Measurements from ENCODE around the gene ACMSD.
"Not testable (repeated sequence)": the region's sequence is repeated elsewhere in the genome, so short reads cannot be mapped to it uniquely, and the experiment has no call there.

ACMSD gene

DNA sequence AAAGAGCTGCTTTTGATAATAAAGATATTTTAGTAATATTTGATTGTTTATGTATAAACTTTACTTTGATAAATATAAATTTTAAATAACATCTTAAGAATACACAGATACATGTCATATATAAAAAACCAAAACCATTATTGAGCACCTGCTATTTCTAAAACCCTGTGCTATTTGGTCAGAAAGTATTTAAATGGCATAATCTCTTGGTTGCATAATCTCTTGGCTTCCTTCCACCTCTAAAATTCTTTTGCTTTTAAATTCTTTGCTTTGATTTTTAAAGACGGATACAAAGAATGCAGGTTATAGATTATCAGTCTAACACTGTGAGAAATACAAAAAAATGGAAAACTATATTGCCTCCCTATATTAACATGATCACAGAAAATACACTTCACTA lies 36.9 kb downstream of the ACMSD start:
- Histone ChIP-seq H3K36me3 (ENCODE audit: insufficient read depth, low read length) (no peaks in the 10 kb centered on the region), H3K4me2 (ENCODE audit: low read length) (no peak overlapping the region), H3K4me1 (ENCODE audit: control insufficient read depth, insufficient read depth, low read length) (no peaks in the 10 kb centered on the region)

GRCh38 chr2:134882773-134883172 lies 44.4 kb downstream of the ACMSD start:
- Histone ChIP-seq H3K36me3 (ENCODE audit: insufficient read depth, low read length) (no peaks in the 10 kb centered on the region), H3K27me3 (ENCODE audit: control insufficient read depth, insufficient read depth, low read length) (no peaks in the 10 kb centered on the region), H3K4me3 (ENCODE audit: low read length) (no peak overlapping the region), H3K9ac (ENCODE audit: low read depth, low read length) (no peak overlapping the region), H3K4me2 (ENCODE audit: low read length) (no peak overlapping the region), H3K9me3 (replicated peaks; ENCODE audit: low read length) (no peaks in the 10 kb centered on the region), H3K4me1 (ENCODE audit: control insufficient read depth, insufficient read depth, low read length) (no peaks in the 10 kb centered on the region)

More for the DNA sequence above, 36.9 kb downstream of the ACMSD start:
- H3K9me3 ChIP-seq (replicated peaks; ENCODE audit: low read length), result no peaks in the 10 kb centered on the region
- no peaks in the 10 kb centered on the region for H3K27me3 ChIP-seq (ENCODE audit: control insufficient read depth, insufficient read depth, low read length)
- H3K4me3 ChIP-seq (ENCODE audit: low read length), result no peak overlapping the region
- H3K9ac ChIP-seq (ENCODE audit: low read depth, low read length), result no peak overlapping the region

GRCh38 chr2:134883552-134884293 lies 45.3 kb downstream of the ACMSD start:
- Histone ChIP-seq H3K9me3 (replicated peaks; ENCODE audit: low read length) (no peaks in the 10 kb centered on the region), H3K27me3 (ENCODE audit: control insufficient read depth, insufficient read depth, low read length) (no peaks in the 10 kb centered on the region), H3K4me1 (ENCODE audit: control insufficient read depth, insufficient read depth, low read length) (no peaks in the 10 kb centered on the region), H3K36me3 (ENCODE audit: insufficient read depth, low read length) (no peaks in the 10 kb centered on the region), H3K9ac (ENCODE audit: low read depth, low read length) (no peak overlapping the region), H3K4me3 (ENCODE audit: low read length) (no peak overlapping the region), H3K4me2 (ENCODE audit: low read length) (no peak overlapping the region)

- Histone ChIP-seq H3K36me3 (ENCODE audit: insufficient read depth, low read length) (no peaks in the 10 kb centered on the region), H3K4me2 (ENCODE audit: low read length) (no peak overlapping the region), H3K9me3 (replicated peaks; ENCODE audit: low read length) (no peaks in the 10 kb centered on the region), H3K27me3 (ENCODE audit: control insufficient read depth, insufficient read depth, low read length) (no peaks in the 10 kb centered on the region), H3K4me1 (ENCODE audit: control insufficient read depth, insufficient read depth, low read length) (no peaks in the 10 kb centered on the region), H3K9ac (ENCODE audit: low read depth, low read length) (no peak overlapping the region), H3K4me3 (ENCODE audit: low read length) (no peak overlapping the region)
These were observed 46.0 kb downstream of the ACMSD start for GRCh38 chr2:134884435-134884834.

GRCh38 chr2:134892282-134893035 lies 54.0 kb downstream of the ACMSD start:
- Histone ChIP-seq H3K4me2 (ENCODE audit: low read length) (no peak overlapping the region), H3K4me1 (ENCODE audit: control insufficient read depth, insufficient read depth, low read length) (no peaks in the 10 kb centered on the region), H3K27me3 (ENCODE audit: control insufficient read depth, insufficient read depth, low read length) (no peaks in the 10 kb centered on the region), H3K4me3 (ENCODE audit: low read length) (no peak overlapping the region), H3K9me3 (replicated peaks; ENCODE audit: low read length) (no peaks in the 10 kb centered on the region), H3K9ac (ENCODE audit: low read depth, low read length) (no peak overlapping the region), H3K36me3 (ENCODE audit: insufficient read depth, low read length) (no peaks in the 10 kb centered on the region)

- Histone ChIP-seq H3K36me3 (ENCODE audit: insufficient read depth, low read length) (no peaks in the 10 kb centered on the region), H3K9me3 (replicated peaks; ENCODE audit: low read length) (no peaks in the 10 kb centered on the region), H3K4me1 (ENCODE audit: control insufficient read depth, insufficient read depth, low read length) (peaks cover 9% of the 10 kb centered on the region), H3K9ac (ENCODE audit: low read depth, low read length) (no peak overlapping the region), H3K4me2 (ENCODE audit: low read length) (no peak overlapping the region), H3K4me3 (ENCODE audit: low read length) (no peak overlapping the region), H3K27me3 (ENCODE audit: control insufficient read depth, insufficient read depth, low read length) (no peaks in the 10 kb centered on the region)
These were observed 59.5 kb downstream of the ACMSD start for GRCh38 chr2:134897932-134898331.

- no peak overlapping the region for H3K9ac ChIP-seq (ENCODE audit: low read depth, low read length)
These were observed 60.8 kb downstream of the ACMSD start for GRCh38 chr2:134899204-134899603.

DNA sequence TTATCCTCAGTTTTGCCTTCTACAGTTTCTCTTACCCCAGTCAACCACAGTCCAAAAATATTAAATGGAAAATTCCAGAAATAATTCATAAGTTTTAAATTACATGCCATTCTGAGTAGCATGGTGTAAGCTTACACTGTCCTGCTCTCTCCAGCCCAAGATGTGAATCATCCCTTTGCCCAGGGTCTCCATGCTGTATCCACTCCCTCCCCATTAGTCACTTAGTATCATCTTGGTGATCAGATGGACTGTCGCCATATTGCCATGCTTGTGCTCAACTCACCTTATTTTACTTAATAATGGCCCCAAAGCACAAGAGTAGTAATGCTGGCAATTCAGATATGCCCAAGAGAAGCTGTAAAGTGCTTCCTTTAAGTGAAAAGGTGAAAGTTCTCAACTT lies 61.7 kb downstream of the ACMSD start:
- Histone ChIP-seq H3K27me3 (ENCODE audit: control insufficient read depth, insufficient read depth, low read length) (no peaks in the 10 kb centered on the region), H3K4me1 (ENCODE audit: control insufficient read depth, insufficient read depth, low read length) (peaks cover 9% of the 10 kb centered on the region), H3K9ac (ENCODE audit: low read depth, low read length) (no peak overlapping the region), H3K36me3 (ENCODE audit: insufficient read depth, low read length) (no peaks in the 10 kb centered on the region), H3K9me3 (replicated peaks; ENCODE audit: low read length) (no peaks in the 10 kb centered on the region), H3K4me3 (ENCODE audit: low read length) (no peak overlapping the region), H3K4me2 (ENCODE audit: low read length) (no peak overlapping the region)

More at GRCh38 chr2:134899204-134899603, 60.8 kb downstream of the ACMSD start:
- H3K4me2 ChIP-seq (ENCODE audit: low read length), result no peak overlapping the region
- H3K9me3 ChIP-seq (replicated peaks; ENCODE audit: low read length), result no peaks in the 10 kb centered on the region
- no peaks in the 10 kb centered on the region for H3K27me3 ChIP-seq (ENCODE audit: control insufficient read depth, insufficient read depth, low read length)
- H3K4me3 ChIP-seq (ENCODE audit: low read length), result no peak overlapping the region
- H3K36me3 ChIP-seq (ENCODE audit: insufficient read depth, low read length), result no peaks in the 10 kb centered on the region
- H3K4me1 ChIP-seq (ENCODE audit: control insufficient read depth, insufficient read depth, low read length), result peaks cover 9% of the 10 kb centered on the region

GRCh38 chr2:134903701-134904100 lies 65.3 kb downstream of the ACMSD start:
- H3K9me3 ChIP-seq (replicated peaks; ENCODE audit: low read length); H3K4me1 ChIP-seq (ENCODE audit: control insufficient read depth, insufficient read depth, low read length); H3K4me2 ChIP-seq (ENCODE audit: low read length); H3K4me3 ChIP-seq (ENCODE audit: low read length); H3K27me3 ChIP-seq (ENCODE audit: control insufficient read depth, insufficient read depth, low read length); H3K36me3 ChIP-seq (ENCODE audit: insufficient read depth, low read length); H3K9ac ChIP-seq (ENCODE audit: low read depth, low read length): not testable (repeated sequence)

DNA sequence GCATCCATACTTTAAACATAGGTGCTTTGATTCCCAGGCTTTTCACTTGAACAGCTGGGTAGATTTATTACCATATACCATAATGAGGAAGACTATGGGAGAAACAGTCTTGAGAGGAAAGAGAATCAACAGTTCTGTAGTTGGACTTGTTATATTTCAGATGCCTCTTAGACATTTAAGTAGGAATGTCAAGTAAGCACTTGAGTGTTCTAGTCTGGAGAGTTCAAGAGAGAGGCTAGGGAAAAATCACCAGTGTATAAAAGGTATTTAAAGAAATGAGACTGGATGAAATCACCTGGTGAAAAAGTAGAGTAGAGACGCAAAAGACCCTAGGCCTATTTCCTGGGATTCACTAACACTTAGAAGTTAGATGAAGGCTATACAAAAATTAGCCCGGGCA lies 66.8 kb downstream of the ACMSD start:
- Histone ChIP-seq H3K27me3 (ENCODE audit: control insufficient read depth, insufficient read depth, low read length) (no peaks in the 10 kb centered on the region), H3K4me3 (ENCODE audit: low read length) (no peak overlapping the region), H3K4me2 (ENCODE audit: low read length) (no peak overlapping the region)

GRCh38 chr2:134906726-134907125 lies 68.3 kb downstream of the ACMSD start:
- Histone ChIP-seq H3K4me3 (ENCODE audit: low read length) (no peak overlapping the region), H3K4me1 (ENCODE audit: control insufficient read depth, insufficient read depth, low read length) (no peaks in the 10 kb centered on the region), H3K27me3 (ENCODE audit: control insufficient read depth, insufficient read depth, low read length) (no peaks in the 10 kb centered on the region), H3K4me2 (ENCODE audit: low read length) (no peak overlapping the region), H3K9ac (ENCODE audit: low read depth, low read length) (no peak overlapping the region), H3K9me3 (replicated peaks; ENCODE audit: low read length) (no peaks in the 10 kb centered on the region), H3K36me3 (ENCODE audit: insufficient read depth, low read length) (no peaks in the 10 kb centered on the region)

More for the DNA sequence above, 66.8 kb downstream of the ACMSD start:
- H3K9me3 ChIP-seq (replicated peaks; ENCODE audit: low read length), result no peaks in the 10 kb centered on the region
- H3K36me3 ChIP-seq (ENCODE audit: insufficient read depth, low read length), result no peaks in the 10 kb centered on the region
- H3K4me1 ChIP-seq (ENCODE audit: control insufficient read depth, insufficient read depth, low read length), result peaks cover 4% of the 10 kb centered on the region
- no peak overlapping the region for H3K9ac ChIP-seq (ENCODE audit: low read depth, low read length)

All from skeletal muscle satellite cell (primary cell).